ENCODE data around the gene DCLK2.
"Not testable (repeated sequence)": the region's sequence is repeated elsewhere in the genome, so short reads cannot be mapped to it uniquely, and the experiment has no call there.

The DCLK2 gene

DNA sequence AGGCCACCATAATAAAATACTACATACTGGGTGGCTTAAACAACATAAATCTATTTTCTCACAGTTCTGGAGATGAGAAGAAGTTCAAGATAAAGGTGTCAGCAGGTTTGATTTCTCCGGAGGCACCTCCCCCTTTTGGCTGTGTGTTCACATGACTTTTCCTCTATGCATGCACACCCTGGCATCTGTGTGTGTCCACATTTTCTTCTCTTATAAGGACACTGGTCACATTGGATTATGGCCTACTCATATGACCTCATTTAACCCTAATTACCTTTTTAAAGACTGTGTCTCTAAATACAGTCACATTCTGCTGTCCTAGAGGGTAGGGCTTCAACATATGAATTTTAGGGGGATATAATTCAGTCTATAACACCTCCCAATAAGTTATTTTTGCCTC, 79.8 kb downstream of the DCLK2 start:
- DNase-seq: no peak

DNA sequence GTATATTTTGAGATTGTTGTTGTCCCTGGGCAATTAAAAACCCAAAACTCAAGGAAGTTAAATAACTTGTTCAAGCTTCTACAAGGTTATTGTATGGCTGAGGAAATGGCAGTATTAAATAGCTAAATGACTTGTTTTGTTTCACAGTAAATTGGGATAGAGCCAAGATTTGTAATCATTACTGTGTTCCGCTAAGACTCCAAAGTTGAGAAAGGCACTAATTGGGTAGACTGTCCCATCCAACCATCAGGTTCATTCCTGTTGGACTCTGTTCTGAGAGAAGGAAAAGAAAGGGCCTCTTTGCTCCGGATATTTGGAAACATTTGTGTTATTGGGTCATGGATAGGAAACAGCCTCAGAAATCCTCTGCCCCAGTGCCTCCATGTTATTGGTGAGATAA, 82.2 kb downstream of the DCLK2 start:
- no peak for DNase-seq

DNA sequence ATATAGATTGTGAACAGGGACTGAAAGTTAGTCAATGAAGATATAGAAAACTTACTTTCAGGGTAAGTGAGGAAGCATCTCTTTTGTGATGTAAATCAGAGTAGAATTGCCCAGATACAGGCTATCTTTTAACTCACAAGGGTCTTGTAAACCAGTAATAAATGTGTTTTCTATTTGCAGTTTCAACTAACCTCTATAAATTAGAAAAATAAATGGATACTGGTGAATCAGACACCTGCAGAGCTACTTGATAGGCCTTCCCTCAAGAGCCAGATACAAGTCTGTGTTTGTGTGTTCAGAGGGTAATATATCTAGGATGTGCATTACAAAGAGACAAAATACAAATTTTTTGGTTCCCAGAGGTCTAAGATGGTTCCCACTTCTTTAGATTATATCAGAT, 82.9 kb downstream of the DCLK2 start:
- DNase-seq: no peak

DNA sequence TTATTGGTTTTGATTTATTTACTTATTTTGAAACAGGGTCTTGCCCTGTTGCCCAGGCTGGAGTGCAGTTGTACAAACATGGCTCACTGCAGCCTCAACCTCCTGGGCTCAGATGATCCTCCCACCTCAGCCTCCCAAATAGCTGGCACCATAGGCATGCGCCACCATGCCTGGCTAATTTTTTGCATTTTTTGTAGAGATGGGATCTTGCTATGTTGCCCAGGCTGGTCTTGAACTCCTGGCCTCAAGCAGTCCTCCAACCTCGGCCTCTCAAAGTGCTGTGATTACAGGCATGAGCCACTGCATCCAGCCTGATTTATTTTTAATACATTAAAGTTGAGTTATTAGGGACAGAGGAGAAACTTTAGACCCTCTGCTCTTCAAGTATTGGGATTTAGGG, 83.8 kb downstream of the DCLK2 start:
- DNase-seq: not testable (repeated sequence)

DNA sequence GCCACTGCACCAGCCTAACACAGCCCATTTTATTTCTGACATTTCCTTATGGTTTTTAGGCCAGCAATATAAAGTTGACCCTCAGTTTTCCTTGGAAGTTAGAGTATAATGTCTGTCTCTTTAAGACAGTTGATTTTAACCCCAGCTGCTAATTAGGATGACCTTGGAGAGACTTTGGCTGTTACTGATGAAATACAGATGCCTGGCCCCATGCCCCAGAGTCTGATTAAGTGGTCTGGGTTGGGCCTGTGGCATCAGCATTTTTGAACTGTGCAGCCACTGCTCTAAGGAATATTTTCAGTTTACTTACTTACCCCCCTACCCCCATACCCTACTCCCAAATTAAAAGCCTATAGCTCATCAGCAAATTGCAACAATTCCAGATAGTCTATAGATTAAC, 85.8 kb downstream of the DCLK2 start:
- DNase-seq: no peak

DNA sequence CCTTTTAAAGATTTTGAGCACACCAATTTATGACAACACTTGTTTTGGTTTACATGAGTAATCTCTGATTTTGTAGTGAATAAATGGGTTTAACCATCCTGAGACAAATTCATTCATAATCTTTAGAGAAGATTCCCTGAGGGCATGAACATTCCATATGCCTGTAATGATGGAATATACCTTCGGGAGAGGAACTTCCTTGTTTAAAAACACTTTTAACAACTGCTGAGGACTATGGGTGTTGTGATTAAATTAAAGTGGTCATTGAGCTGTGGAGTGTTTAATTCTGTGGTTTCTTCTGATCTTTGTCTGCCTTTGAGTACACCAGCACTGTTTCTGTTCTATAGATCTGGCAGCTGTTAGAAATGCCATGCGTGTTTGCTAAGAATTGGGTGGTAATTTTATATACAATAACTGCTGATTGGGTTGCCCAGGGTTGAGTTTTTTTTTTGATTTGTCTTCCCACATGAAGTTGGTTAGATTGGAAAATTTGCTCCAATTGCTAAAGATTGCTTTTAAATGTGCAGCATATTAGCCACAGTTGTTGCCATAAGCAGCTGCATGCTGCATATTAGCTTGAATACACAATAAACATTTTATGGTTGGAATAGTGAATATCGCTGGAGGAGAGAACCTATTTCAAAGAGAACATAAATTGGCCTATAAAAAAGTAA, 86.8 kb downstream of the DCLK2 start:
- DNase-seq: no peak

DNA sequence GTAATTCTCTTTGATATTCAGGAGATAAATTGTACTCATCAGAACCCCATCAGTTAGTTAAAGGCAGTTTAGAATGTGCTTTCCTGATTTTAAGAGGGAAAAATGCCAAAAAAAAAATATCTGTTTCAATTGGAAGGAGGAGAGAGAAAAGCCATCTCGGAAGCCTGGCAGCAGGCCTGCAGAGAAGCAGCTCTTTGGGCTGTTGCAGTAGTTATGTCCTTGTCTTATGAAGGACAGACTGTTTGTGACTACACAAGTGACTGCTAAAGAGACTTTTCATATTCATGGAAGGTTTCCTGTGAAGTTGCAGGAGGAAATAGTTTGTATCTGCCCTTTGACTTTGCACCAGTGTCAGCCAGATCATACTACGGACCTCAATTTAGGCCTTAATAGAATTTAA, 88.8 kb downstream of the DCLK2 start:
- DNase-seq: no peak

DNA sequence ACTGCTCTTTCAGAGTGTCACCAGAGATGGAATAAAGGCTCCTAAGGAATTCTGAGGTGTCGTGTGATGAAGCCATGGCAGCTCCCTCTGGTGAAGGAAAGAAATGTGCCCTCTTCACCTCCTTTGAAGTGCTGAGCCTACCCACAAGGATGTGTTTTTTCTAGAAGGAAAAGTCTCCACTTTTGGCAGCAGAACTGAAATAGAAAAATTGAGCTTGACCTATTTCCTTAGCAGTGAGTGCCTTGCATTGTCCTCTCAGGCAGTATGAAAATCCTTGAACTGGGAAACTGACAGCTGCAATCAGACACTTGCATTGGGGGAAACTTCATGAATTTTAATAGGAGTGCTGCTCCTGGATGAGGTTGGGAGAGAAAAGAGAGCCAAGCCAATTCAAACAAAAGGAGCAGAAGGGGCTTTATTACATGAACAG, 95.2 kb downstream of the DCLK2 start:
- DNase-seq: peak; percentile 68

DNA sequence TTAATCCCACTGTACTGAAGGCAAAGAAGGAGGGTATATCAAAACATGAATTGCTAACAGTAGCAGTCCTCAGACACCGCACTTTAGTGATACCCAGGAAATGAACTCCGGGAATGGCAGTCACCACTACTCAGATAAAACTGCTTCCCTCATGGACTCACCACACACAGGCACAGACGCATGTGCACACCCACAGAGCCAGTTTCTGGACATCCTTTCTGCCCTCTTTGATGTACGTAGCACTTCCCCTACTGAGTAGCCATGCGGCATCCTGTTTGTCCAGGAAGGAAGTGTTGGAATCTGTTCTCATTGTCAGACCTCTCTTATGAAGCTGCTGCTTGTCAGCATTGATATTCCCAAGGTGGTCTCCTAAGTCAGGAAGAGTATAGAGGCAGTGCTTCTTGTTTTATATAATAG, 95.7 kb downstream of the DCLK2 start:
- peak; percentile 16 for DNase-seq

DNA sequence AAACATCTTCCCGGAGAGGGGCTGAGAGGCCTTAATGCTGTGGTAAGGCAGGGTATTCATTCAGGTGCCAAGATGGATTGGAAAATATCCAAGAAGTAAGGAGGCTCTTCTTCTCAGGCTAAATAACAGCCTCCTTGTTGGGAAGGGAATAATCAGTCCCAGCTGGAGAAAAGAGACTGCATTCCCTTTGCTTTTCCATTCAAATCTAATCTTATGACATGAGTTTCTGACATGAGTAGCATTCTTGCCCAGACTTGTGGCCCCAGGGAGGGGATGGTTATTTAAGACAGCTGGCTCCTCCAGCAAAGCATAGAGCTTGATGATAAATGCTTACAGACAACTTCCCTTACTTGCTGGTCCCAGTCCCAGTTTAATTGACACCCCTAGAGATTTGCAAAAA, 98.3 kb downstream of the DCLK2 start:
- no peak for DNase-seq

DNA sequence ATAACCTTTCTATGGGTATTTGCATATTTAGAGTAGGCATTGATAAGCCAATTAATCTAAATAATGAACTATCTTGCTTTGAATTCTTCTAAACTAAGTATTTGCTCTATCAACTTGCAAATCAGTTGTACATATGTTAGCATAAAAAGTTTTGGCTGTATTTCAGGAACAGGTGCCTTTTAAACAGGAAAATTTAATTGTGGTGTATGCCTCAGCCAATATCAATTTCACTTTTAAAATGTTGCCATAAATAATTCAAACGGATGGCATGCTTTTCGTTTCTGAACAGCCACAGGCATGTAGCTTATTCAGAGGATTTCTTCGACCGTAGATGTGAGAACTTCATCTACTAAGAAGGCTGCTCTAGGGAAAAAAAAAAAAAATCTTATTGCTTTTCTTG, 99.9 kb downstream of the DCLK2 start:
- no peak for DNase-seq

DNA sequence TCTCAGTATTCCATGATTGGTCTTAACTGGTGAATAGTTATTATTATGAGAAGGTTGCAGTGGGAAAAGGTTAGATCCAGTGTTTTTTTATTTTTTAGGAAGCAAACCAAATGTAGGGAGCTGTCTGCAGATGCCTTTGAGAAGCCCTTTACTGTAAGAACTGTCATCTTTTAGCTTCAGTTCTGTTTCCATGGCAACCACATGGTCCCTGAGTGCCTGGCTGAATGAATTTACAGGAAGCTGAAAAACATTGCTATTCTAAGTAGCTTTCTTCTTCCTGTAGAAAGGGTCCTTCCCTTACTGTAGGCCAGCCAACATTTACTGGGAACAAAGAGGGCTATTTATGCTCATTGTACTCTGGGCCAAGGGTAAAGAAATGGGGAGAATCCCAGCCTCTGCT, 103.3 kb downstream of the DCLK2 start:
- peak; percentile 32 for DNase-seq

DNA sequence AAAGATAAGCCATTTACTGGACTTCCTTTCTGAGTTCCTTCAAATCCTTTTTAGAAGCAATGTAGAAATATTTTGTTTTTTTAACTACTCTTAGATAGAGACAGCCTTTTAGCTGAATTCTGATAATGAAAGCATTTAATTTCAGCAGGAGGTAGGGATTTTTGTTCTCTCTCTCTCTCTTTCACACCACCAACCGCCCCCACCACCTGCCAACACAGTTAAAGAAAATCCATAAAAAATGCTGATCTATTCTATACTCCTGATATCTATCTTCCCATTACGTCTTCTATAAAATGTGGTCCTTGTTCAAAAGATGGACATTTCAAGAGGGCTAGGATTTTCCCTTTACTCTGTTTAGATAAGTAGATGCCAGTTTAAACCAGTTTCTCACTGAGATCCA, 104.5 kb downstream of the DCLK2 start:
- no peak for DNase-seq

DNA sequence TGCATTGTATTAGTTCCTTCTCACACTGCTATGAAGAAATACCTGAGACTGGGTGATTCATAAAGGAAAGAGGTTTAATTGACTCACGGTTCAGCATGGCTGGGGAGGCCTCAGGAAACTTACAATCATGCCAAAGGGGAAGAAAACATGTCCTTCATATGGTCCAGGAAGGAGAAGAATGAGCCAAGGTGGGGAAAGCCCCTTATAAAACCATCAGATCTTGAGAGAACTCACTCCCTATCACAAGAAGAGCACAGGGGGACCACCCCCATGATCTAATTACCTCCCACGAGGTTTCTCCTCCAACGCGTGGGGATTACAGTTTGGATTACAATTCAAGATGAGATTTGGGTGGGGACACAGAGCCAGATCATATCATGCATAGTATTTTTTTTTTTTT, 106.8 kb downstream of the DCLK2 start:
- not testable (repeated sequence) for DNase-seq

DNA sequence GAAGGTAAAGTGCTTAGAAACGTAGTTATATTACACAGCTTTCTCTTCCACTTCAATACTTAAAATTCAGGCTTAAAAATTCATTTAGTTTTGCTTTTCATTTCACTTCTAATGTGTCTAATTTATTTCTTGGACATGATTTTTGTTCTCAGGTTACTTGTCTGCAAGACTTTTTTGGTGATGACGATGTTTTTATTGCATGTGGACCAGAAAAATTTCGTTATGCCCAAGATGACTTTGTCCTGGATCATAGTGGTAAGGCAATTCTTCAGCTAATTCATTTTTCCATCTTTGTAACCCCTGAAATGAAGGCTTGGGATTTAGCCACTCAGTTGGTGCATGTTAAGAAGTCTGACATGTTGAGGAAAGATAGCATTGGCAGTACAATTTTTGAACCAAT, 114.7 kb downstream of the DCLK2 start:
- no peak for DNase-seq

DNA sequence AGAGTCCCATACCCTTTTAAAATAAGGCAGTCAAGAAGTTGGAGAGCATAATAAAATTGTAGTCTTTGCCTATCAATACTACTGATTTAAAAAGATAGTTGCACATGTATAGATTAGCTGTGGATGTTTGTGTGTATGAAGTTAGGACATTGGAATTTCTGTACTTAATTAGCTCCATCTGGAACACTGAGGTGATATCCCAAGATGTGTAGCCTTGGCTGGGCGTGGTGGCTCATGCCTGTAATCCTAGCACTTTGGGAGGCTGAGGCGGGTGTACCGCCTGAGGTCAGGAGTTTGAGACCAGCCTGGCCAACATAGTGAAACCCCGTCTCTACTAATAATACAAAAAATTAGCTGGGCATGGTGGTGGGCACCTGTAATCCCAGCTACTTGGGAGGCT, 119.0 kb downstream of the DCLK2 start:
- not testable (repeated sequence) for DNase-seq

DNA sequence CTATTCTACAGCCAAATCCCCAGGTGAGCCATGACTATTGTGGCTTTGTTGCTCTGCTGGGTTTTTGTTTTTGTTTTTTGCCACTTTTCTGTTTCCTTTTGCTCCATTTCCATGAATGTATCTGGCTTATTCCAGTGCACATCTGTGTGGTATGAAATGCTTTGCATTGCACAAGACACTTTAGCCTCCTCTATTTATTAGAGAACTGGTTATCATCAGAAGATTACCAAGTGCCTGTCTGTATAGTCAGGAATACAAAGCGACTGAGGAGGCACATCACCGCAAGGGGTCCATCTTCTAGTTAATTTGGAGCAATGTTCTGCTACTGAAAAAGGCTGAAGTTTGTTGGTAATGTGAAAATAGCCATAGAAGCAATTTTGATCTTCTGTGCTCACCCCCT, 120.8 kb downstream of the DCLK2 start:
- DNase-seq: no peak

DNA sequence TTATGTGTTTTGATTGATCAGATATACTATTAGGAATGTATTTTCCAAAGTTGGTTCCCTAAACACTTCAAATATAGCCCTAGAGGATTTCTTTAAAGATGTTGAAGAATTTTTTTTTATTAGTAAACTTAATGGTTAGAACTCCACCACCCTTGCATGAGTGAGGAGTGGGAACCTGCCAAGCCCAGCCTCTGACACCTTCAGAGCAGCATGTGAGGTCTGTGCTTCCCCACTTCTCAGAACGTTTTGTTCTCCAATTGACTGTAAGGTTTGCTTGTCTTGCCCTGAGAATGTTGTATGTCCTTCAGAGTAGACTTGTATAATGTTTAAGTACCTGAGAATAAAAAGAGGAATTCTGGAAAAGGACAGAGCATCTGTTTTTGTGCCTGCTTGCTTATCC, 126.8 kb downstream of the DCLK2 start:
- no peak for DNase-seq

DNA sequence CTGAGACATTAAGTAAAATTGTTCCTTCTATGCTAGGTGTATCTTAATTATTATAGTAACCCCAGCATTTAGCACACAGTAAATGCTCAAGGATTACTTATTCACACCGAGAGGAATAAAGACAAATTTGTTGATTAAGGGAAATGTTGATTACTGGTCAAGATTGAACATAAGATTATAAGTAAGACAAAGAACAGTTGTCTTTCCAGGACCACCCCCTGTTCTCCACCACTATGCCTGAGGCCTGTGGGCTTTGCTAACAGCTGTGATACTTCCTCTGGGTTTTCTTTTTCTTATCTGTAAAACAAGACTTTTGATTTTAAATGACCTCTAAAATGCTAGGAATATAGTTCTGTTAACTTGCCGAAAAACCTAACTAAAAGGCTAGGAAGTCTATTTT, 128.0 kb downstream of the DCLK2 start:
- DNase-seq: no peak

DNA sequence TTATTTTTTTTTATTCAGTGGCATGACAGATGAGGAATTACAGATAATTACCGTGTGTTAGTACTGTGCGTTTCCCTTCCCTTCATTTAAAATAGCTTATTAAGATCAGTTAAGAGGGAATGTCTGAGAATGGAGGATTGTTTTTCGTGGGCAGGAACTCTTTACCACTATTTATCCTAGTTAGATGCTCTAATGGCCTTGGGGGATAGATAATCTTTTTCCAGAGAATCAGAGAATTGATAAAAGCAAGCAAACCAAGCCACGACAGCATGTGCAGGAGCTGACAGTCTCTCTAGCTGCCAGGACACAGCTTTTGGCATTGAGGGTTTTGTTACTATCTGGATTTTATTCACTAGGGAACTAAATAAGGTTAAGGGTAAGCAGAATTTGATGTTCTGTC, 128.7 kb downstream of the DCLK2 start:
- DNase-seq: no peak

DNA sequence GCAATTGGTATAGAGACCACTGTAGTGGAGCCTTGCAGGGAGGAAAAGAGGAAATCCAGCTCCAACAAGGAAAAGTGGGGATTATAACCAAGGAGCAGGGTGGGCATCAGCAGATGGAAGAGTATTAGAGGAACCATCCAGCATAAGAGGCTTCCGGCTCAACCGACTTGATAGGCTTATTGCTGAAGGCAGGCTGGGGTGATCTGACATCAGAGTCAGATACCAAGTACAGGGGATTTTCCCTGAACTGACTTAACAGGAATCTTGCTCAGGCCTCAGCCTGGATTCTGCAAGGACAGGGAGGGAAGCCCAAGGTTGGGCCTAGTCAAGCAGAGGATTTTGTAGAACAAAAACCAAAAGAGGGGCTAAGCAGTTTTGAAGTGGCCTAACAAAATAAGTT, 129.6 kb downstream of the DCLK2 start:
- DNase-seq: no peak

DNA sequence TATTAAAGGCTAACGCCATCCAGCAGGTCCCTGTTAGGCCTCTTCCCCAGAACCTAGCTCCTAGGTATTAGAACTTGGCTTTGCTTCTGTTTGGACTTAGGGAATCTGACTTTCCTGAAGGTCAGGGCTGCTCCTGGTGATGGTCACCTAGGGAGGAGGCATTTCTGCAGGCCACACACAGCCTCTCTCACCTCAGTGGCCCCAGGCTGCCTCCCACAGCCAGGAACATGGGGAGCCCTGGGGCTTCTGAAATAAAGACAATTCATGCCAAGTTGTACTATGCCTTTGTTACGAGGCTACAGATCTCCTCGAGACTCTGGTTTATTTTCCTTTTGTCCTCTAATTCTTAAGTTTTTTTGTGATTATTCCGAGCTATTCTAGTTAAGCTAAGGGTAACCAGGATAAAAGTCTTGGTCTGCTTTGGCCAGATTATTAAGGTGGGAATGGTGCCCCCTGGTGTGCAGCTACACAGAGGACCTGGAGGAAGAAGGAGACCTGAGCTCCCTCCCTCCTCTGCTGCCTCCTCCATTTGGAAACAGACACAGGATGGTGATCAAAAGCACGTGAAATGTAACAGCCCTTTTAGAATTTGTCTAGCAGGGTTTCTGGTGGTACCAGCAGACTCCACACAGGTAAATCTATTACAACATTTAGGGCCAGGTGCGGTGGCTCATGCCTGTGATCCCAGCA, 131.0 kb downstream of the DCLK2 start:
- no peak for DNase-seq

DNA sequence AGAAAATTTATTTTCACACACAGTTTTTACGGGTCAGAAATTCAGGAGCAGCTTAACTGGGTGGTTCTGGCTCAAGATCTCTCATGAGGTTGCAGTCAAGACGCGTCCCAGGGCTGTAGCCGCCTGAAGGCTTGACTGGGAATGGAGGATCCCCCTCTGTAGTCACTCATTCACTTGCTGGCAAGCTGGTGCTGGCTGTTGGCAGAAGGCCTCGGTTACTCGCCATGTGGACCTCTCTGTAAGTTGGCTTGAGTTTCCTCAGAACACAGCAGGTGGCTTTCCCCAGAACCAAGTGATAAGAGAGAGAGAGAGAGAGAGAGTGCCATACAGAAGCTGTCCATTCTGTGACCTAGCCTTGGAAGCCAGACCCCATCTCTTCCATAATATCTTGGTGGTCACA, 132.8 kb downstream of the DCLK2 start:
- no peak for DNase-seq

DNA sequence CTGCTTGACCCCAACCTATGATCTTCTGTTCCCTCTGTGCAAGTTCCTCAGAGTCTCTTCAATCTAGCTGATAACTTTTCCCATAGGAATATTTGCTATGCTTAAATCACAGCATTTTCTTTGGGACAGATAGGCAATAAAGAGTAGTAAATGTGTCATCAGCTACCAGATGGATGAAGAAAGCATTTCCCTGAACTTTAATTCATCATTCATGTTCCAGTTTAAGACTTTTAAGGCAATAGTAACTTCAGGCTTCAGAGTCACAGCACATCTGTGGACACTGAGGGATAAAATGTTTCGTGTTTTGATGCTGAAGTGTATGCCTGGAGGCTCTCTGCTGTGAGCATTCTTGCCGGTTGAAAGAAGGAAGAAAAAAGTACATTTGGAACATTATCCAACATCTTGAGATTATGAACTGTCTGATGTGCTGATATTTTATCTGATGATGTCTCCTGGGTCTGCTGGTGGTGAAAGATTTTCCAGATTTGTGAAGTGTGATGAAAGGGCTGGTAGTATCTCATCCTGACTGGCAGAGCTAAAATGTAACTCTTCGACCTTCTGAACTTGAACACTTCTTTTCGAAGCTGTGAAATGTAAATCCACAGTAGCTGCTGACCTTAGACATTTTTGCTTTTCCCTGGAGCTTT, 133.7 kb downstream of the DCLK2 start:
- no peak for DNase-seq
